ENCODE data around the gene UBE2O. TPM values are rescaled to one million over a fixed set of nuclear protein-coding genes. Genes with fewer than 3 reads are reported as not detected.

Gene UBE2O
- total and polyA plus RNA-seq, 11 donors = 16.0 to 36.1 (median 30.7) TPM

DNA sequence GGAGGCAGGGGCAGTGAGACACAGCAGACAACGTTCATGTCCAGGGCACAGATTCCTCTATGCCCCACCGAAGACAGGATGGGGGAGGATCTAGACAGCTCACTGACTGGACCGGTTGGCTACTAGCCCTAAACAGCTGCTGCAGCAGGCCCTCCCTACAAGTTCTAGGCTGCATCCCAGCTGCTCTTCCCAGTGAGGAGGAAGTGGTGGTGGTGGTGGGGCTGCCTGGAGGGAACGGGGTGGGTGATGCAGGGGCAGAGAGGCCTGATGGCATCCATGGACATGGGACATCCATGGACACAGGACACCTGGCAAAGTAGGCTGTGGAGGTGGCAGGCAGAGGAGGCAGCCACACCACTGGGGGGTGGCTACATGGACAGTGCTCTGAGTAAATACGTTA, 50.2 kb downstream of the UBE2O start:
- intact Hi-C loops (cut with DNase I) = loop anchor here in 2 of 10 donors (10.0 kb wide), 1 partner anchor 102 kb away; the partner anchor contains the start of gene RHBDF2 (in 2 of the 2)
- Histone ChIP-seq H3K36me3 (peaks cover 0 to 77% (median 68%) of the 10 kb centered on the region in 9 donors), H3K9me3 (no peaks in the 10 kb centered on the region), H3K27ac (no peak overlapping the region), H3K4me3 (no peak overlapping the region), H3K27me3 (no peaks in the 10 kb centered on the region), H3K4me1 (peaks cover 0 to 61% (median 33%) of the 10 kb centered on the region in 12 donors)
- DNase-seq (peak in 1 of 5 donors; percentile 31), ATAC-seq (no peak)
- TF ChIP-seq POLR2A (IDR thresholded peaks at IDR 0.05) = no peak
- TF ChIP-seq, protein P1, sequence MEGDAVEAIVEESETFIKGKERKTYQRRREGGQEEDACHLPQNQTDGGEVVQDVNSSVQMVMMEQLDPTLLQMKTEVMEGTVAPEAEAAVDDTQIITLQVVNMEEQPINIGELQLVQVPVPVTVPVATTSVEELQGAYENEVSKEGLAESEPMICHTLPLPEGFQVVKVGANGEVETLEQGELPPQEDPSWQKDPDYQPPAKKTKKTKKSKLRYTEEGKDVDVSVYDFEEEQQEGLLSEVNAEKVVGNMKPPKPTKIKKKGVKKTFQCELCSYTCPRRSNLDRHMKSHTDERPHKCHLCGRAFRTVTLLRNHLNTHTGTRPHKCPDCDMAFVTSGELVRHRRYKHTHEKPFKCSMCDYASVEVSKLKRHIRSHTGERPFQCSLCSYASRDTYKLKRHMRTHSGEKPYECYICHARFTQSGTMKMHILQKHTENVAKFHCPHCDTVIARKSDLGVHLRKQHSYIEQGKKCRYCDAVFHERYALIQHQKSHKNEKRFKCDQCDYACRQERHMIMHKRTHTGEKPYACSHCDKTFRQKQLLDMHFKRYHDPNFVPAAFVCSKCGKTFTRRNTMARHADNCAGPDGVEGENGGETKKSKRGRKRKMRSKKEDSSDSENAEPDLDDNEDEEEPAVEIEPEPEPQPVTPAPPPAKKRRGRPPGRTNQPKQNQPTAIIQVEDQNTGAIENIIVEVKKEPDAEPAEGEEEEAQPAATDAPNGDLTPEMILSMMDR (IDR thresholded peaks at IDR 0.05) = no peak
- 62 to 73% (median 69%) methylated on average over 5 of the region's 5 CpGs for WGBS, 4 donors

DNA sequence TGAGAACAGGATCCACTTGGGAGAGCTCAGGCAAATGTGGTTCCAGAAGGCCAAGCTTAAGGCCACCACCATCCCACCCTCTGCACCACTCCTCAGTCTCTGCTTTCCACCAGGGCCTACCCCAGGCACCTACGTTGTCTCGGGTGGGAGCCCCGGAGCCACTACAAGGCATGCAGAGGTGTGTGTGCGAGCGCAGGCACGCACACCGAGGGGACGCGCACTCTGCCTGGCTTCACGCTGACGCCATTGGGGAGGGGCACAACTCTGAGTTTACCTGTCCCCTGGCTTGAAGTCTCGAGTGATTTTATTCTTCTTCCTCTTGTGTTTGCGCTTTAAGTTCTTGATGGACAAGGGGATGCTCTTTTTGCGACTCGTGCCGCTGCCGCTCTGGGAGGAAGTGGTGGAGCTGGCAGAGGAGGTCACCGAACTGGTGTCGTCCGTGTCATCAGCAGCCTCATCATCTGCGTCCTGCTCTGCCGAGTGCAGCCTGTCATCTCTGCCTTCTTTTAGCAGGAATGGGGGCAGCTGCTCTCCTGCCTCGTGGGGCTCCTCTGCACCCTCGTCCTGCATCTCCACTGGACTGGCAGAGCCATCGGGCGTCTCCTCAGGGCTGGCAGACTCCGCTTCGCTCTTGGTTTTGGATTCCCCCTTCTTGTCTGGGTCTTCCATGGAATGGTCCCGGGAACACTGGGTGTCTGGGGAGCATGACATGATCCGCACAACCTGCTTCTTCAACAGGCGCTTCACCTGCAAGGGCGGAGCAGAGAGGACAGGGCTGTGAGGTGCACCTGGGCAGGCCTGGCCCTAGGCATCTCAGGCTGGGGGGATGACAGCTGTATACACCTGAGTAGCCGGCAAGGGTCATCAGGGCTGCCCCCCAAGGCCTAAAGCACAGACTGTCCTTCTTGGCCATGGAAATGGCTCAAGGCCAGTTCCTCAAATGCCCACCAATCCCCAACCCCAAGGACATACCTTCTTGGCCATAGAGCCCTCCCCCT, 53.5 kb downstream of the UBE2O start:
- TF ChIP-seq, protein P1 (IDR thresholded peaks at IDR 0.05) = no peak
- no peak for TF ChIP-seq POLR2A (IDR thresholded peaks at IDR 0.05)
- Histone ChIP-seq H3K27me3 (no peaks in the 10 kb centered on the region), H3K4me1 (peaks cover 0 to 31% (median 11%) of the 10 kb centered on the region in 12 donors), H3K9me3 (no peaks in the 10 kb centered on the region), H3K27ac (no peak overlapping the region), H3K36me3 (peaks cover 0 to 99% (median 97%) of the 10 kb centered on the region in 9 donors), H3K4me3 (no peak overlapping the region)
- intact Hi-C loops (cut with DNase I) = loop anchor here in 8 of 10 donors (2.0 to 10.0 kb wide), 8 partner anchors 35 to 277 kb away; partner anchors contain the start of gene RHBDF2 (in 2 of the 8)
- 89 to 93% (median 90%) methylated on average over 22 to 33 of the region's 33 CpGs for WGBS, 4 donors
- DNase-seq = no peak
- no peak for ATAC-seq

DNA sequence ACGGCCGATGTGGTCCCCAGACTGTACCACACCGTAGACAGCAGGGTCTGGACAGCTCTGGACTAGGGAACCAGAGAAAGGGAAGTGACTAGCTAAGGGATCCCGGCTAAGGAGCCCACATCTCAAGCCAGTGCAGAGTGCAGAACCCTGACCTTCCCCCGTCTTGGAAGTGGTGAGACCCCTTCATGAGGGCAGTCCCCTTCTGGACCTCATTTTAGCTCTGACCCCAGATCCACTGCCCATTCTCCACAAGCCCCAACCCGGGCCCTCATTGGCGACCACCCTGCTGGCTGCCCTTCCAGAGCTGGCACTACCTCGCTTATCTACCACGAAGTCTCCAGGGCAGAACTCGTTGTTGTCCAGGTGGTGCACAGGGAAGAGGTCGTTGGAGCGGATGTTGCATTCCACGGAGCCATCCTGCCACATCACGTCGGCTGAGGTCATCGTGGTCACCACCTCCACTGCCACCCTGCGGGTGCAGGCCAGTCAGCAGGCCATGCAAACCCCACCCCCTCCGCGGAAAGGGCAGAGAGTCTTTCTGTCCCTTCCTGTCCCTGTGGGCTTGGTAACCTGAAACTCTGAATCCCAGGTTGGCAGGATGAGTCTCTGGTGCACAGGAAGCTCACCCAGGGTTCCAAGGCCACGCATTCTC, 54.3 kb downstream of the UBE2O start:
- Histone ChIP-seq H3K36me3 (peaks cover 0 to 100% (median 97%) of the 10 kb centered on the region in 9 donors), H3K4me3 (no peak overlapping the region), H3K9me3 (no peaks in the 10 kb centered on the region), H3K4me1 (peaks cover 0 to 23% (median 5%) of the 10 kb centered on the region in 12 donors), H3K27me3 (no peaks in the 10 kb centered on the region), H3K27ac (no peak overlapping the region)
- intact Hi-C loops (cut with DNase I) = loop anchor here in 9 of 10 donors (1.0 to 5.0 kb wide), 8 partner anchors 34 to 276 kb away; no protein-coding TSS in a partner anchor
- 77 to 85% (median 82%) methylated on average over 14 to 20 of the region's 20 CpGs for WGBS, 4 donors
- no peak for DNase-seq
- TF ChIP-seq POLR2A (IDR thresholded peaks at IDR 0.05) = no peak
- TF ChIP-seq, protein P1 (IDR thresholded peaks at IDR 0.05) = no peak
- ATAC-seq = peak in 3 of 4 donors; percentile 4 to 14 (median 4)
